Esophagus squamous epithelium (tissue), 5 donors: ENCODE data around the gene TSPAN11. TPM values are rescaled to one million over a fixed set of nuclear protein-coding genes. Genes with fewer than 3 reads are reported as not detected.

Experiments
- DNase-seq: peaks from one replicate; lab custom pipeline; 2025; lab: John Stamatoyannopoulos, UW
- H3K27ac ChIP-seq, 4 donors: fragments of 200-600 bp; sonication (generic); one replicate each; pipeline ENCODE4 v1.5.1; 2016 to 2019; ENCODE audit warnings: mild to moderate bottlenecking in 1 of 4
- H3K27me3 ChIP-seq, 4 donors: fragments of 200-600 bp; sonication (generic); 1 replicate in 3 of 4; 2 replicates in 1 of 4; pipeline versions ENCODE4 v1.5.1 to v1.6.0; 2017 to 2021; ENCODE audit warnings: antibody characterized with exemption in 1 of 4
- H3K36me3 ChIP-seq, 3 donors: fragments of 200-600 bp; sonication (generic); one replicate each; pipeline ENCODE4 v1.5.1; 2016 to 2019
- H3K4me1 ChIP-seq, 3 donors: fragments of 200-600 bp; sonication (generic); one replicate each; pipeline ENCODE4 v1.5.1; 2017 to 2019
- H3K4me3 ChIP-seq, 4 donors: fragments of 200-600 bp; sonication (generic); 1 replicate in 3 of 4; 2 replicates in 1 of 4; pipeline ENCODE4 v1.5.1; 2016 to 2019; ENCODE audit warnings: mild to moderate bottlenecking in 2 of 4, moderate library complexity in 1 of 4
- H3K9me3 ChIP-seq, 3 donors: fragments of 200-600 bp; sonication (generic); one replicate each; pipeline ENCODE4 v1.5.1; 2016 to 2019
- POLR2A ChIP-seq, 4 donors: fragments of 450-650 bp; IDR thresholded peaks; one replicate each; pipeline ENCODE4 v1.6.1; 2017; ENCODE audit warnings: antibody characterized with exemption in 4 of 4, mild to moderate bottlenecking in 4 of 4, moderate library complexity in 3 of 4
- WGBS, 2 donors: methylation state at CpG; one replicate each; pipeline ENCODE4 v1.1.5; 2018; 5-methylcytosine and 5-hydroxymethylcytosine counted together
- intact Hi-C: fragments of 100-400 bp; cut with DNase I; formaldehyde crosslinking; loops from one replicate; pipeline ENCODE4 v1.15.0; 2022
- total RNA-seq, 4 donors: library from RNA; depleted of rRNA; stranded (reverse); fragments of >200 nt; gene quantifications; one replicate each; pipeline ENCODE4 v1.1.0, GENCODE V29; 2016
- TF ChIP-seq, protein P1 (sequence below), 6 experiments: fragments of 450-650 bp in 4 of 6; fragments of 200-600 bp in 2 of 6; sonication (generic) in 2 of 6; IDR thresholded peaks; one replicate each; pipeline ENCODE4 v1.5.1; 2016 to 2019; ENCODE audit warnings: antibody characterized with exemption in 6 of 6, mild to moderate bottlenecking in 4 of 6, moderate library complexity in 4 of 6
- donor health status: DM: yes; HTN: yes; CAD: no.

Gene TSPAN11
- total RNA-seq, 4 donors from 2014 or later, result 0.27 to 3.0 (median 1.2) TPM

DNA sequence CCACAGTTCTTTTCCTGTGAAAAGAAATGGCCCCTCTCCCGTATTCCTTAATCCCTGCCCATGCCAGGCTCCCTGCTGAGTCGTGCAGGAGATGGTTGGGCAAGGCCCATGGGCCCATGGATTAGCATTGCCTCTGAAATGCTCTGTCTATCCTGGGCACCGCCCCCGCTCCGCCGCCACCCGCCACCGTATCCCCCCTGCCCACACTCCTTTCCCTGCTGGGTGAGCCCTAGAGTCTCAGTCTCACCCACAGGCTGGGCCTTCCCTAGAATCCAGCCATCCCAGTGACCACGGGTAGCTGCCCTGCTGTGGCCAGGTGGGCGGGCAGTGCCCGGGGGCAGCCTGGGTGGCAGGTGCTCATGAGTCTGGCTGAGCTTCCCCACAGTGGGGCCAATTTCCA is 50.6 kb downstream of the TSPAN11 start:
- DNase-seq, result no peak
- Histone ChIP-seq H3K36me3 (no peaks in the 10 kb centered on the region), H3K9me3 (no peaks in the 10 kb centered on the region), H3K4me3 (no peak overlapping the region), H3K4me1 (peaks cover 0 to 30% (median 0%) of the 10 kb centered on the region in 3 donors), H3K27me3 (peaks cover 0 to 68% (median 0%) of the 10 kb centered on the region in 4 donors), H3K27ac (no peak overlapping the region)
- 81 to 86% methylated on average over 8 to 10 of the region's 11 CpGs for WGBS, 2 donors
- TF ChIP-seq POLR2A (IDR thresholded peaks at IDR 0.05), result no peak
- TF ChIP-seq, protein P1, sequence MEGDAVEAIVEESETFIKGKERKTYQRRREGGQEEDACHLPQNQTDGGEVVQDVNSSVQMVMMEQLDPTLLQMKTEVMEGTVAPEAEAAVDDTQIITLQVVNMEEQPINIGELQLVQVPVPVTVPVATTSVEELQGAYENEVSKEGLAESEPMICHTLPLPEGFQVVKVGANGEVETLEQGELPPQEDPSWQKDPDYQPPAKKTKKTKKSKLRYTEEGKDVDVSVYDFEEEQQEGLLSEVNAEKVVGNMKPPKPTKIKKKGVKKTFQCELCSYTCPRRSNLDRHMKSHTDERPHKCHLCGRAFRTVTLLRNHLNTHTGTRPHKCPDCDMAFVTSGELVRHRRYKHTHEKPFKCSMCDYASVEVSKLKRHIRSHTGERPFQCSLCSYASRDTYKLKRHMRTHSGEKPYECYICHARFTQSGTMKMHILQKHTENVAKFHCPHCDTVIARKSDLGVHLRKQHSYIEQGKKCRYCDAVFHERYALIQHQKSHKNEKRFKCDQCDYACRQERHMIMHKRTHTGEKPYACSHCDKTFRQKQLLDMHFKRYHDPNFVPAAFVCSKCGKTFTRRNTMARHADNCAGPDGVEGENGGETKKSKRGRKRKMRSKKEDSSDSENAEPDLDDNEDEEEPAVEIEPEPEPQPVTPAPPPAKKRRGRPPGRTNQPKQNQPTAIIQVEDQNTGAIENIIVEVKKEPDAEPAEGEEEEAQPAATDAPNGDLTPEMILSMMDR (IDR thresholded peaks at IDR 0.05), result no peak
- intact Hi-C loops, result no loop called here

DNA sequence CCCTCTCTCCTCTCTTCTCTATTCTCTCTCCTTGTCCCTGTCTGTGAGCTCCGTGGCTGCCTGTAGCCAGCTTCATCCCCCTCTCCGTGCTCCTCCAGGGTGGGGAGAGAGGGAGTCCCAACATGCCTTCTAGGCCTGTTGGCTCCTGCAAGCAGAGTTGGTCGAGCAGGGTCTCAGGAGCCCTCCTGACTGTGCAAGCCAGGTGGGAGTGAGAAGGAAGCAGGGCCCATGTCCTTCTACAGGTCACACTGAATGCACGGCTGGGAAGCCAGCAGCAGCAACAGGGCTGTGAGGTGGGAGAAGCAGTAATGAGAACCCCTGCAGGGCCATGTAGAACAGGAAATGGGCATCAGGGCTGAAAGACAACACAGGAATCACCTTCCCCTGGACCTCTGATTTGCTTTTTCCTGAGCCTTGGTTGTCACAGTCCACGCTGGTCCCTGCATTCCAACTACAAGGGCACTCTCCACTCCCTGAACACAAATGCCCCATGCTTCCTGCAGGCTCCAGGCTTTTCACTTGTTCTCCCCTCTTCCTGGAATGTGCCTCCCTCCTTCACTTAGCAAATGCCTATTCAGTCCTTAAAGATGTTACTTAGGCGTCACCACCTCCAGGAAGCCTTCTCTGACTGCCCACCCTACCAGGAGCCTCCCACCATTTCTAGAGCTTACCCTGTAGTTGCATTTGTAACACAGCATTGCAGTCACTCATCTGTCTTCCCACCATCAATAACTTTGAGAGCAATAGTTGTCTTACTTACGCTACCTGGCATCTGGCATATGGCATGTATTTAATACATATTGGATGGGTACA is 51.2 kb downstream of the TSPAN11 start:
- H3K4me1 ChIP-seq, result peaks cover 0 to 24% (median 0%) of the 10 kb centered on the region in 3 donors
- TF ChIP-seq, protein P1 (IDR thresholded peaks at IDR 0.05), result no peak
- no peak for TF ChIP-seq POLR2A (IDR thresholded peaks at IDR 0.05)
- peaks cover 0 to 62% (median 0%) of the 10 kb centered on the region in 4 donors for H3K27me3 ChIP-seq
- no peaks in the 10 kb centered on the region for H3K9me3 ChIP-seq
- intact Hi-C loops, result no loop called here
- H3K27ac ChIP-seq, result no peak overlapping the region
- H3K36me3 ChIP-seq, result no peaks in the 10 kb centered on the region
- DNase-seq, result no peak
- WGBS, 2 donors, result 89 to 90% methylated on average over 3 to 5 of the region's 7 CpGs
- H3K4me3 ChIP-seq, result no peak overlapping the region

DNA sequence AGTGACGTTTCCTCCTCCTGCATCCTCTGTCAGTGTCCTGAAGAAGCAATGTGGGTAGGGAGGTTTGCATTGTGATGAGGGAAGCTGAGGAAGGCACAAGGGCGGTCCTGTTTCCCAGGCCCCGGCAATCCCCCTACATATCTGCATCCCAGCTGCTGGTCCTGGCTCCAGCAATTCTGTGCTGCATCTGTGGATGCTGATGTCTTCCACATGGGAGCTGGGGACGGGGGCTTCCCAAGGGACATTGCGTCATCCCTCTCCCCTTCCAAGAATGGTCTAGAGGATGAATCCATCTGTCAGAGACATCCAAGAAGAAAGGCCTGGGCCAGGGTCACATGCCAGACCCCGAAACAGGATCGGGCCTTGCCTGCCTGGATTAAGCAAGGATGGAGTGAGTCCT is 52.1 kb downstream of the TSPAN11 start:
- Histone ChIP-seq H3K36me3 (no peaks in the 10 kb centered on the region), H3K27ac (no peak overlapping the region), H3K4me1 (peaks cover 0 to 16% (median 0%) of the 10 kb centered on the region in 3 donors), H3K4me3 (no peak overlapping the region), H3K9me3 (no peaks in the 10 kb centered on the region), H3K27me3 (peaks cover 0 to 53% (median 0%) of the 10 kb centered on the region in 4 donors)
- 65 to 100% methylated on average over 1 to 5 of the region's 7 CpGs for WGBS, 2 donors
- DNase-seq, result no peak
- intact Hi-C loops, result no loop called here
- TF ChIP-seq, protein P1 (IDR thresholded peaks at IDR 0.05), result no peak
- no peak for TF ChIP-seq POLR2A (IDR thresholded peaks at IDR 0.05)

DNA sequence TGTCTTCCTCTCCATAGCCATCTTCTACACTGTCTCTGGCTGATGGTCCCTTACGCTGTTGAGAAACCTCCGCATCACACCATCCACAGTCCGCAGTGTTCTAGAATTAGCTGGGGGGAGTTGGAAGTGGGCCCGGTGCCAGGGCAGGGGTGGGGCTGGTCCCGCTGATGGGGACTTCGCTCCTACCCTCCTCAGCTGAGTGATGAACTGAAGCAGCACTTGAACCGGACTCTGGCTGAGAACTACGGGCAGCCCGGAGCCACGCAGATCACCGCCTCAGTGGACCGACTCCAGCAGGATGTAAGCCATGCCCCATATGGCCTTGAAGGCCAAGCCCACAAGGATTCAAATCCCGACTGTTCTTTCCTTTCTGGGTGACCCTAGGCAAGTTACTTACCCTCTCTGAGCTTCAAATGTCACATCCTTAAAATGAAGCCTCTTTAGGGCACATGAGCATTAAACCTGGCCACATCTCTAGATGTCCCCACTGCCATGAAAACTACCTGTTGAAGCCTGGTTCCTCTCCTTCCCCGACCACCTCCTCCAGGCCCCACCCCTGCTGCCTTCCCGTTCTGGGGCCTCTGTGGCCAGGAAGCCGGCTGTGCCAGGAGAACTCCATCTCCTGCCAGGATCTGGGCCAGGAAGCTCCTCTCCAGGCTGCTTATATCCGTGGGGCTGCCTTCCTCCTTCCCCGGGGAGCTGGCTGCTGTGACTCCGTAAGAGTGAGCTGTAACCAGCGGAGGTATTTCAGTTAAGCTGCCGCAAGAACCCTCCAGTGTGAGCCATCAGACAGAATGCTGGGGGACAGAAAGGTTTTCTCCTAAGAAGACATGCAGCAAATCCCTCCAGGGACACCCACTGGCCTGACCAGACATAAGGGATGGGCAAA is 53.1 kb downstream of the TSPAN11 start:
- DNase-seq, result no peak
- no peak overlapping the region for H3K27ac ChIP-seq

More for the DNA sequence above, 53.1 kb downstream of the TSPAN11 start:
- no peaks in the 10 kb centered on the region for H3K9me3 ChIP-seq
- whole genome bisulfite sequencing, 2 donors, result 60 to 63% methylated on average over 6 to 8 of the region's 21 CpGs
- H3K36me3 ChIP-seq, result no peaks in the 10 kb centered on the region
- H3K27me3 ChIP-seq, result peaks cover 0 to 43% (median 0%) of the 10 kb centered on the region in 4 donors
- H3K4me1 ChIP-seq, result peaks cover 0 to 16% (median 0%) of the 10 kb centered on the region in 3 donors
- intact Hi-C loops, result no loop called here
- TF ChIP-seq, protein P1 (IDR thresholded peaks at IDR 0.05), result no peak
- no peak for TF ChIP-seq POLR2A (IDR thresholded peaks at IDR 0.05)
- no peak overlapping the region for H3K4me3 ChIP-seq
